WTC11 (cell line): ENCODE measurements around the gene COL17A1.

Experiments
- SP1 ChIP-seq: sonication (generic); formaldehyde crosslinking; conservative IDR thresholded peaks from 2 replicates; pipeline ENCODE4 v1.8.1; 2022; ENCODE audit warnings: missing genetic modification reagents
- ZBTB21 ChIP-seq: sonication (generic); formaldehyde crosslinking; IDR thresholded peaks from 2 replicates; pipeline ENCODE4 v1.8.1; 2023; ENCODE audit warnings: mild to moderate bottlenecking, missing genetic modification reagents, borderline replicate concordance
- ZNF317 ChIP-seq: sonication (generic); formaldehyde crosslinking; IDR thresholded peaks from 2 replicates; pipeline ENCODE4 v1.8.1; 2023; ENCODE audit warnings: low read depth, mild to moderate bottlenecking, moderate library complexity, missing genetic modification reagents, borderline replicate concordance
- TF ChIP-seq, protein P1 (sequence below): sonication (generic); formaldehyde crosslinking; IDR thresholded peaks from 2 replicates; pipeline ENCODE4 v1.8.1; 2022; ENCODE audit warnings: low read depth, missing genetic modification reagents, borderline replicate concordance
- TF ChIP-seq, protein P2 (sequence below): sonication (generic); formaldehyde crosslinking; IDR thresholded peaks from 2 replicates; pipeline ENCODE4 v1.8.1; 2022; ENCODE audit warnings: mild to moderate bottlenecking, missing genetic modification reagents, moderate library complexity, borderline replicate concordance
- TF ChIP-seq, protein P3 (sequence below): sonication (generic); formaldehyde crosslinking; IDR thresholded peaks from 2 replicates; pipeline ENCODE4 v1.8.1; 2023; ENCODE audit warnings: mild to moderate bottlenecking, missing genetic modification reagents, moderate library complexity
- TF ChIP-seq, protein P4 (sequence below): fragments of 200-600 bp; IDR thresholded peaks from 2 replicates; pipeline ENCODE4 v1.8.0; 2022; ENCODE audit warnings: antibody characterized with exemption
- TF ChIP-seq, protein P5 (sequence below): sonication (generic); formaldehyde crosslinking; IDR thresholded peaks from 2 replicates; pipeline ENCODE4 v1.8.1; 2022; ENCODE audit warnings: mild to moderate bottlenecking, moderate library complexity, missing genetic modification reagents

DNA sequence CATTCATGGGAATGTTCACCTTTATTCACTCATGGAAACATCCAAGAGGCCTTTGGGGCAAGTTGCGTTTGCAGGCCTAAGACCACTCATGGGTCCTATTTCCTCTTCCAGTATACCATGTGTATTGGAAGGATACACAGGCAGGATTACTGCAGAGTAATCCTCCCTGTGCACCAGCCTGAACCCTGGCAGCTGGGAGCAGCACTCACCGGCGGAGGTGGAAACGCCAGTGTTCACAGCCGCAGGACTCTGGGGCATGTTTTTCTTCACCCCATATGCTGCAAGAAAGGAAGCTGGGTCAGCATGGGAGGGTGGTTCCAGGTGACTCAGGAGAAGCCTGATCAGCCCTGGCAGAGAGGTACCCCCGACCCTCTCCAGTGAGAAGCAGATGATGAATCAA lies 24.5 kb downstream of the COL17A1 start:
- TF ChIP-seq, protein P1, sequence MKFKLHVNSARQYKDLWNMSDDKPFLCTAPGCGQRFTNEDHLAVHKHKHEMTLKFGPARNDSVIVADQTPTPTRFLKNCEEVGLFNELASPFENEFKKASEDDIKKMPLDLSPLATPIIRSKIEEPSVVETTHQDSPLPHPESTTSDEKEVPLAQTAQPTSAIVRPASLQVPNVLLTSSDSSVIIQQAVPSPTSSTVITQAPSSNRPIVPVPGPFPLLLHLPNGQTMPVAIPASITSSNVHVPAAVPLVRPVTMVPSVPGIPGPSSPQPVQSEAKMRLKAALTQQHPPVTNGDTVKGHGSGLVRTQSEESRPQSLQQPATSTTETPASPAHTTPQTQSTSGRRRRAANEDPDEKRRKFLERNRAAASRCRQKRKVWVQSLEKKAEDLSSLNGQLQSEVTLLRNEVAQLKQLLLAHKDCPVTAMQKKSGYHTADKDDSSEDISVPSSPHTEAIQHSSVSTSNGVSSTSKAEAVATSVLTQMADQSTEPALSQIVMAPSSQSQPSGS (CRISPR knock-in tag): no peak
- TF ChIP-seq, protein P2, sequence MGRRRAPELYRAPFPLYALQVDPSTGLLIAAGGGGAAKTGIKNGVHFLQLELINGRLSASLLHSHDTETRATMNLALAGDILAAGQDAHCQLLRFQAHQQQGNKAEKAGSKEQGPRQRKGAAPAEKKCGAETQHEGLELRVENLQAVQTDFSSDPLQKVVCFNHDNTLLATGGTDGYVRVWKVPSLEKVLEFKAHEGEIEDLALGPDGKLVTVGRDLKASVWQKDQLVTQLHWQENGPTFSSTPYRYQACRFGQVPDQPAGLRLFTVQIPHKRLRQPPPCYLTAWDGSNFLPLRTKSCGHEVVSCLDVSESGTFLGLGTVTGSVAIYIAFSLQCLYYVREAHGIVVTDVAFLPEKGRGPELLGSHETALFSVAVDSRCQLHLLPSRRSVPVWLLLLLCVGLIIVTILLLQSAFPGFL (CRISPR knock-in tag): no peak
- TF ChIP-seq, protein P3, sequence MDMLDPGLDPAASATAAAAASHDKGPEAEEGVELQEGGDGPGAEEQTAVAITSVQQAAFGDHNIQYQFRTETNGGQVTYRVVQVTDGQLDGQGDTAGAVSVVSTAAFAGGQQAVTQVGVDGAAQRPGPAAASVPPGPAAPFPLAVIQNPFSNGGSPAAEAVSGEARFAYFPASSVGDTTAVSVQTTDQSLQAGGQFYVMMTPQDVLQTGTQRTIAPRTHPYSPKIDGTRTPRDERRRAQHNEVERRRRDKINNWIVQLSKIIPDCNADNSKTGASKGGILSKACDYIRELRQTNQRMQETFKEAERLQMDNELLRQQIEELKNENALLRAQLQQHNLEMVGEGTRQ (CRISPR knock-in tag): no peak
- TF ChIP-seq, protein P4, sequence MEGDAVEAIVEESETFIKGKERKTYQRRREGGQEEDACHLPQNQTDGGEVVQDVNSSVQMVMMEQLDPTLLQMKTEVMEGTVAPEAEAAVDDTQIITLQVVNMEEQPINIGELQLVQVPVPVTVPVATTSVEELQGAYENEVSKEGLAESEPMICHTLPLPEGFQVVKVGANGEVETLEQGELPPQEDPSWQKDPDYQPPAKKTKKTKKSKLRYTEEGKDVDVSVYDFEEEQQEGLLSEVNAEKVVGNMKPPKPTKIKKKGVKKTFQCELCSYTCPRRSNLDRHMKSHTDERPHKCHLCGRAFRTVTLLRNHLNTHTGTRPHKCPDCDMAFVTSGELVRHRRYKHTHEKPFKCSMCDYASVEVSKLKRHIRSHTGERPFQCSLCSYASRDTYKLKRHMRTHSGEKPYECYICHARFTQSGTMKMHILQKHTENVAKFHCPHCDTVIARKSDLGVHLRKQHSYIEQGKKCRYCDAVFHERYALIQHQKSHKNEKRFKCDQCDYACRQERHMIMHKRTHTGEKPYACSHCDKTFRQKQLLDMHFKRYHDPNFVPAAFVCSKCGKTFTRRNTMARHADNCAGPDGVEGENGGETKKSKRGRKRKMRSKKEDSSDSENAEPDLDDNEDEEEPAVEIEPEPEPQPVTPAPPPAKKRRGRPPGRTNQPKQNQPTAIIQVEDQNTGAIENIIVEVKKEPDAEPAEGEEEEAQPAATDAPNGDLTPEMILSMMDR: no peak
- TF ChIP-seq ZNF317 (no peak), SP1 (CRISPR knock-in tag) (no peak), ZBTB21 (CRISPR knock-in tag) (no peak)
- TF ChIP-seq, protein P5, sequence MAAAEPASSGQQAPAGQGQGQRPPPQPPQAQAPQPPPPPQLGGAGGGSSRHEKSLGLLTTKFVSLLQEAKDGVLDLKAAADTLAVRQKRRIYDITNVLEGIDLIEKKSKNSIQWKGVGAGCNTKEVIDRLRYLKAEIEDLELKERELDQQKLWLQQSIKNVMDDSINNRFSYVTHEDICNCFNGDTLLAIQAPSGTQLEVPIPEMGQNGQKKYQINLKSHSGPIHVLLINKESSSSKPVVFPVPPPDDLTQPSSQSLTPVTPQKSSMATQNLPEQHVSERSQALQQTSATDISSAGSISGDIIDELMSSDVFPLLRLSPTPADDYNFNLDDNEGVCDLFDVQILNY: no peak
